K562 (cell line): ENCODE measurements around the gene SH3GLB2. TPM values are rescaled to one million over a fixed set of nuclear protein-coding genes. Genes with fewer than 3 reads are reported as not detected.

Experiments
- EGR1 ChIP-seq: fragments of 450-650 bp; conservative IDR thresholded peaks from 2 replicates; pipeline ENCODE4 v1.6.1; 2017; ENCODE audit warnings: mild to moderate bottlenecking
- ETV1 ChIP-seq: fragments of 450-650 bp; conservative IDR thresholded peaks from 2 replicates; pipeline ENCODE4 v1.6.1; 2016; ENCODE audit warnings: missing genetic modification characterization, control low read depth, low read depth, missing compliant biosample characterization
- GABPA ChIP-seq: fragments of 200-800 bp; sonication (Bioruptor generic); conservative IDR thresholded peaks from 2 replicates; pipeline ENCODE4 v1.6.1; 2016; ENCODE audit warnings: low read depth, missing genetic modification characterization, missing compliant biosample characterization
- GABPB1 ChIP-seq: sonication (generic); formaldehyde crosslinking; IDR thresholded peaks from 2 replicates; pipeline ENCODE4 v1.8.0; 2022; ENCODE audit warnings: mild to moderate bottlenecking, missing genetic modification reagents
- MAFG ChIP-seq: fragments of 450-650 bp; conservative IDR thresholded peaks from 2 replicates; pipeline ENCODE4 v1.6.1; 2016; ENCODE audit warnings: missing genetic modification characterization, missing compliant biosample characterization
- NEUROD1 ChIP-seq: fragments of 150-350 bp; IDR thresholded peaks from 2 replicates; pipeline ENCODE4 v1.6.1; 2014; ENCODE audit warnings: borderline replicate concordance, low read length, low read depth; ENCODE audit not compliant: partially characterized antibody
- SNRNP70 ChIP-seq: fragments of 200-400 bp; formaldehyde crosslinking; optimal IDR thresholded peaks from 2 replicates; pipeline ENCODE3; 2017; ENCODE audit warnings: low read depth, low read length
- ZFX ChIP-seq: sonication (generic); formaldehyde crosslinking; IDR thresholded peaks from 2 replicates; pipeline ENCODE4 v1.8.0; 2022; ENCODE audit warnings: mild to moderate bottlenecking, missing genetic modification reagents, moderate library complexity
- ZNF561 ChIP-seq: fragments of 450-650 bp; formaldehyde crosslinking; conservative IDR thresholded peaks from 2 replicates; pipeline ENCODE4 v1.4.0; 2020; ENCODE audit warnings: mild to moderate bottlenecking, moderate library complexity
- ZNF785 ChIP-seq: fragments of 250-450 bp; sonication (Bioruptor Pico); IDR thresholded peaks from 2 replicates; pipeline ENCODE4 v1.4.0; 2020; ENCODE audit warnings: mild to moderate bottlenecking
- polyA plus RNA-seq, 8 experiments: library from polyadenylated mRNA; depleted of rRNA in 4 of 8; stranded (reverse) in 5 of 8; unstranded in 3 of 8; fragments of >200 nt; fragmentation: Nextera tagmentation in 2 of 8; fragmentation: Illumina TruSeq in 1 of 8; extraction: Ambion mirVana in 2 of 8; extraction: Trizol in 1 of 8; gene quantifications; 2 replicates each; pipeline versions ENCODE4 v1.2.1 to v1.2.3, GENCODE V29; 2011 to 2014; ENCODE audit warnings: inconsistent platforms in 1 of 8, missing spikeins in 1 of 8
- total RNA-seq, 7 experiments: library from RNA; depleted of rRNA in 6 of 7; stranded (reverse); fragments of >200 nt in 6 of 7; fragmentation: Illumina TruSeq in 2 of 7; extraction: Trizol in 2 of 7; gene quantifications; 2 replicates each; pipeline versions ENCODE4 v1.2.1 to v1.2.3, GENCODE V29; 2011 to 2021; ENCODE audit warnings: low replicate concordance in 1 of 7
- TF ChIP-seq, protein P1 (sequence below): fragments of 250-450 bp; sonication (Bioruptor Pico); IDR thresholded peaks from 2 replicates; pipeline ENCODE4 v1.4.0; 2020; ENCODE audit warnings: mild to moderate bottlenecking
- TF ChIP-seq, protein P2 (sequence below): fragments of 450-650 bp; IDR thresholded peaks from 2 replicates; pipeline ENCODE4 v1.6.1; 2016; ENCODE audit warnings: mild to moderate bottlenecking
- TF ChIP-seq, protein P3 (sequence below), 2 experiments: fragments of 200-800 bp in 1 of 2; sonication (Bioruptor generic) in 1 of 2; sonication (generic) in 1 of 2; formaldehyde crosslinking in 1 of 2; IDR thresholded peaks in 1 of 2; conservative IDR thresholded peaks in 1 of 2; 2 replicates each; pipeline versions ENCODE4 v1.5.0 to v1.6.1; 2016 to 2020; ENCODE audit warnings: missing compliant biosample characterization in 1 of 2, missing genetic modification characterization in 1 of 2, missing genetic modification reagents in 1 of 2
- TF ChIP-seq, protein P4 (sequence below): sonication (generic); formaldehyde crosslinking; IDR thresholded peaks from 2 replicates; pipeline ENCODE4 v1.9.0; 2022; ENCODE audit warnings: mild to moderate bottlenecking, missing genetic modification reagents
- TF ChIP-seq, protein P5 (sequence below): fragments of 450-650 bp; IDR thresholded peaks from 2 replicates; pipeline ENCODE4 v1.6.1; 2017; ENCODE audit warnings: antibody characterized with exemption, mild to moderate bottlenecking

SH3GLB2 gene
- total and polyA plus RNA-seq, 9 of the 15 experiments (the other 6 are each of a cell fraction or from before 2014, with no cell fraction given): 0.20 to 118 (median 58.8) TPM

DNA sequence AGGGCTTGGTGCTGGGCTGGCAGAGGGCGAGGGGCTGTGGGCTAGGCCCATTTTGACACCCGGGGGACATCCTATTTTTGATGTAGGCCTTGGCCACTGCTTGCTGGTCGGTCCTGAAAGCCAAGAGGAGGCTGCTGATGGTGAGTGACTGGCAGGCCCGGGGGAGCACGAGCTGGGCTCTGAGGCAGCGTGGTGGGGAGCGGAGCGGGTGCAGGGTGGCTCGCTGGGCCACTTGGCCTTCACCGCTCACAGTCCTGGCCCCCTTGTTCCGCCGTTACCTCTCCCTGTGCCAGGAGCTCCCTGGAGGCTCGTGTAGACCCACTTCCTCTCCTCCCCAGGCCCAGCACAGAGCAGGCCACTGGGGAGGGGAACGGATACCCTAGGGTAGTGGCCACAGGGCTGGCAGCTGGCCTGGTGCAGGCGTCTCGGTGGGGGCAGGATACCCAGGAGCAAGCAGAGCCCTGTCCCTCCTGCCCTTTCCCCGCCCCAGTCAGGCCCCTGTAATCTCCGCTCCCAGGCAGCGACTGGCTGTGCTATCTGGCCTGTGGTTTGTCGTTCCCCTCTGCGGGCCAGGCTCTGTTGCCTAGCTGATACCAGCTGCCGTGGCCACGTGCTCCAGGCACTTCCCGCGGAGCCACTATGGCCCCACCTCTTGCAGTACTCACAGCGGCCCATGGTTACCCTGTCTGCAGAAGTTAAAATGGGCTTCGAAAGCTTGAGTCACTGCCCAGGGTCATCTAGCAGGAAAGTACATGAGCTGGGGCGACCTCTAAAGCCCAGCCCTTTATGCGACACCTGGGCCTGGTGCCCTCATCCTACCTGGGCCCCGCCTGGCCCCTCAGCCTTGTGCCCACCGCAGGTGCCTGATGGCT, 41.1 kb upstream of the SH3GLB2 start (continued):
- TF ChIP-seq EGR1 (peak; percentile 26; the same call in 1 of the 2 replicates), GABPA (tag) (peak; percentile 45; the same call in 1 of the 2 replicates), ZNF561 (CRISPR knock-in tag) (no peak), SNRNP70 (no peak), GABPB1 (CRISPR knock-in tag) (peak; percentile 87), ZFX (CRISPR knock-in tag) (peak; percentile 84), ETV1 (tag) (peak; percentile 82), MAFG (tag) (no peak), ZNF785 (CRISPR knock-in tag) (no peak), NEUROD1 (peak; percentile 94)
- TF ChIP-seq, protein P1, sequence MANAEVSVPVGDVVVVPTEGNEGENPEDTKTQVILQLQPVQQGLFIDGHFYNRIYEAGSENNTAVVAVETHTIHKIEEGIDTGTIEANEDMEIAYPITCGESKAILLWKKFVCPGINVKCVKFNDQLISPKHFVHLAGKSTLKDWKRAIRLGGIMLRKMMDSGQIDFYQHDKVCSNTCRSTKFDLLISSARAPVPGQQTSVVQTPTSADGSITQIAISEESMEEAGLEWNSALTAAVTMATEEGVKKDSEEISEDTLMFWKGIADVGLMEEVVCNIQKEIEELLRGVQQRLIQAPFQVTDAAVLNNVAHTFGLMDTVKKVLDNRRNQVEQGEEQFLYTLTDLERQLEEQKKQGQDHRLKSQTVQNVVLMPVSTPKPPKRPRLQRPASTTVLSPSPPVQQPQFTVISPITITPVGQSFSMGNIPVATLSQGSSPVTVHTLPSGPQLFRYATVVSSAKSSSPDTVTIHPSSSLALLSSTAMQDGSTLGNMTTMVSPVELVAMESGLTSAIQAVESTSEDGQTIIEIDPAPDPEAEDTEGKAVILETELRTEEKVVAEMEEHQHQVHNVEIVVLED (CRISPR knock-in tag): peak; percentile 45
- TF ChIP-seq, protein P2, sequence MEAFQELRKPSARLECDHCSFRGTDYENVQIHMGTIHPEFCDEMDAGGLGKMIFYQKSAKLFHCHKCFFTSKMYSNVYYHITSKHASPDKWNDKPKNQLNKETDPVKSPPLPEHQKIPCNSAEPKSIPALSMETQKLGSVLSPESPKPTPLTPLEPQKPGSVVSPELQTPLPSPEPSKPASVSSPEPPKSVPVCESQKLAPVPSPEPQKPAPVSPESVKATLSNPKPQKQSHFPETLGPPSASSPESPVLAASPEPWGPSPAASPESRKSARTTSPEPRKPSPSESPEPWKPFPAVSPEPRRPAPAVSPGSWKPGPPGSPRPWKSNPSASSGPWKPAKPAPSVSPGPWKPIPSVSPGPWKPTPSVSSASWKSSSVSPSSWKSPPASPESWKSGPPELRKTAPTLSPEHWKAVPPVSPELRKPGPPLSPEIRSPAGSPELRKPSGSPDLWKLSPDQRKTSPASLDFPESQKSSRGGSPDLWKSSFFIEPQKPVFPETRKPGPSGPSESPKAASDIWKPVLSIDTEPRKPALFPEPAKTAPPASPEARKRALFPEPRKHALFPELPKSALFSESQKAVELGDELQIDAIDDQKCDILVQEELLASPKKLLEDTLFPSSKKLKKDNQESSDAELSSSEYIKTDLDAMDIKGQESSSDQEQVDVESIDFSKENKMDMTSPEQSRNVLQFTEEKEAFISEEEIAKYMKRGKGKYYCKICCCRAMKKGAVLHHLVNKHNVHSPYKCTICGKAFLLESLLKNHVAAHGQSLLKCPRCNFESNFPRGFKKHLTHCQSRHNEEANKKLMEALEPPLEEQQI: peak; percentile 89; the same call in 1 of the 2 replicates
- TF ChIP-seq, protein P3, sequence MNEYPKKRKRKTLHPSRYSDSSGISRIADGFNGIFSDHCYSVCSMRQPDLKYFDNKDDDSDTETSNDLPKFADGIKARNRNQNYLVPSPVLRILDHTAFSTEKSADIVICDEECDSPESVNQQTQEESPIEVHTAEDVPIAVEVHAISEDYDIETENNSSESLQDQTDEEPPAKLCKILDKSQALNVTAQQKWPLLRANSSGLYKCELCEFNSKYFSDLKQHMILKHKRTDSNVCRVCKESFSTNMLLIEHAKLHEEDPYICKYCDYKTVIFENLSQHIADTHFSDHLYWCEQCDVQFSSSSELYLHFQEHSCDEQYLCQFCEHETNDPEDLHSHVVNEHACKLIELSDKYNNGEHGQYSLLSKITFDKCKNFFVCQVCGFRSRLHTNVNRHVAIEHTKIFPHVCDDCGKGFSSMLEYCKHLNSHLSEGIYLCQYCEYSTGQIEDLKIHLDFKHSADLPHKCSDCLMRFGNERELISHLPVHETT (CRISPR knock-in tag; conservative IDR thresholded peaks at IDR 0.05 in 1 of 2, IDR thresholded peaks at IDR 0.05 in 1 of 2): peak in 1 of 2 experiments; percentile 95; a peak in 2 of 4 replicates
- TF ChIP-seq, protein P4, sequence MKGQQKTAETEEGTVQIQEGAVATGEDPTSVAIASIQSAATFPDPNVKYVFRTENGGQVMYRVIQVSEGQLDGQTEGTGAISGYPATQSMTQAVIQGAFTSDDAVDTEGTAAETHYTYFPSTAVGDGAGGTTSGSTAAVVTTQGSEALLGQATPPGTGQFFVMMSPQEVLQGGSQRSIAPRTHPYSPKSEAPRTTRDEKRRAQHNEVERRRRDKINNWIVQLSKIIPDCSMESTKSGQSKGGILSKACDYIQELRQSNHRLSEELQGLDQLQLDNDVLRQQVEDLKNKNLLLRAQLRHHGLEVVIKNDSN (CRISPR knock-in tag): peak; percentile 99
- TF ChIP-seq, protein P5, sequence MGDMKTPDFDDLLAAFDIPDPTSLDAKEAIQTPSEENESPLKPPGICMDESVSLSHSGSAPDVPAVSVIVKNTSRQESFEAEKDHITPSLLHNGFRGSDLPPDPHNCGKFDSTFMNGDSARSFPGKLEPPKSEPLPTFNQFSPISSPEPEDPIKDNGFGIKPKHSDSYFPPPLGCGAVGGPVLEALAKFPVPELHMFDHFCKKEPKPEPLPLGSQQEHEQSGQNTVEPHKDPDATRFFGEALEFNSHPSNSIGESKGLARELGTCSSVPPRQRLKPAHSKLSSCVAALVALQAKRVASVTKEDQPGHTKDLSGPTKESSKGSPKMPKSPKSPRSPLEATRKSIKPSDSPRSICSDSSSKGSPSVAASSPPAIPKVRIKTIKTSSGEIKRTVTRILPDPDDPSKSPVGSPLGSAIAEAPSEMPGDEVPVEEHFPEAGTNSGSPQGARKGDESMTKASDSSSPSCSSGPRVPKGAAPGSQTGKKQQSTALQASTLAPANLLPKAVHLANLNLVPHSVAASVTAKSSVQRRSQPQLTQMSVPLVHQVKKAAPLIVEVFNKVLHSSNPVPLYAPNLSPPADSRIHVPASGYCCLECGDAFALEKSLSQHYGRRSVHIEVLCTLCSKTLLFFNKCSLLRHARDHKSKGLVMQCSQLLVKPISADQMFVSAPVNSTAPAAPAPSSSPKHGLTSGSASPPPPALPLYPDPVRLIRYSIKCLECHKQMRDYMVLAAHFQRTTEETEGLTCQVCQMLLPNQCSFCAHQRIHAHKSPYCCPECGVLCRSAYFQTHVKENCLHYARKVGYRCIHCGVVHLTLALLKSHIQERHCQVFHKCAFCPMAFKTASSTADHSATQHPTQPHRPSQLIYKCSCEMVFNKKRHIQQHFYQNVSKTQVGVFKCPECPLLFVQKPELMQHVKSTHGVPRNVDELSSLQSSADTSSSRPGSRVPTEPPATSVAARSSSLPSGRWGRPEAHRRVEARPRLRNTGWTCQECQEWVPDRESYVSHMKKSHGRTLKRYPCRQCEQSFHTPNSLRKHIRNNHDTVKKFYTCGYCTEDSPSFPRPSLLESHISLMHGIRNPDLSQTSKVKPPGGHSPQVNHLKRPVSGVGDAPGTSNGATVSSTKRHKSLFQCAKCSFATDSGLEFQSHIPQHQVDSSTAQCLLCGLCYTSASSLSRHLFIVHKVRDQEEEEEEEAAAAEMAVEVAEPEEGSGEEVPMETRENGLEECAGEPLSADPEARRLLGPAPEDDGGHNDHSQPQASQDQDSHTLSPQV: peak; percentile 99
